Activated CD8-positive, alpha-beta memory T cell treated with anti-CD3 and anti-CD28 coated beads, Interleukin-2, amount 10 ng/mL, durations not matched to agents 7 days and 5 days (primary cell): ENCODE measurements around the gene OR2B3. TPM values are rescaled to one million over a fixed set of nuclear protein-coding genes. Genes with fewer than 3 reads are reported as not detected.

Source experiments
- ATAC-seq: fragments of 150-1000 bp; cut with Tn5 transposase; one replicate; pipeline ENCODE4 v1.10.0; 2021; ENCODE audit warnings: moderate library complexity
- CTCF ChIA-PET: fragments of 350-600 bp; sonication (Branson Sonifier 250); formaldehyde crosslinking; loops from one replicate; lab custom pipeline; 2021; ENCODE audit warnings: antibody characterized with exemption; lab: Charles Lee
- DNase-seq: peaks from one replicate; pipeline ENCODE4 v3.0.0-alpha.2; 2020
- H3K27ac Mint-ChIP-seq: one replicate; pipeline ENCODE4 v1.8.0; 2021; ENCODE audit warnings: mild to moderate bottlenecking, mixed read lengths
- H3K27me3 Mint-ChIP-seq: one replicate; pipeline ENCODE4 v1.8.0; 2021; ENCODE audit warnings: mixed read lengths
- H3K36me3 Mint-ChIP-seq: one replicate; pipeline ENCODE4 v1.8.0; 2021; ENCODE audit warnings: mild to moderate bottlenecking, mixed read lengths
- H3K4me1 Mint-ChIP-seq: one replicate; pipeline ENCODE4 v1.8.0; 2021; ENCODE audit warnings: mixed read lengths
- H3K4me3 Mint-ChIP-seq: one replicate; pipeline ENCODE4 v1.8.0; 2021; ENCODE audit warnings: mild to moderate bottlenecking, moderate library complexity, mixed read lengths
- H3K9me3 Mint-ChIP-seq: one replicate; pipeline ENCODE4 v1.8.0; 2022; ENCODE audit warnings: low read depth, mixed read lengths
- total RNA-seq, 2 experiments: library from RNA; stranded (reverse); gene quantifications; one replicate each; pipeline ENCODE4 v1.2.3, GENCODE V29; 2021

Gene OR2B3
- total RNA-seq, 2 experiments from 2014 or later, result not detected

DNA sequence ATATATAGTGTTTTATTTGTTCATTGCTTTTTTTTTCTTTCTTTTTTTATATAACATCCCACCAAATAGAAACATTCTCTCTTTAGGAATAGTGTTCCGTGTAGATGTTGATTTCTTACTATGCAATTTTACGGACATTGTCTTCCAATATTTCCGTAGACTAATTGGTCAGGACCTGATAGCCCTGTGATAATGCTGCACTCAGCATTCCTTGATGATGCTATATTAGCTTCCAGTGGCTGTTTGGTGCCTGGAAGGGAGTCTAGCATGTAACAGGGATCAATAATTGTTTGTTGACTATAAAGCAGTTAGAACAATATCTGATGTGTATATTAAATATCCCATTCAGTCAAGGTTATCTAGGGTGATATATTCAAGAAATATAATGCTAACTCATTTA, 35.4 kb downstream of the OR2B3 start:
- no peak for ATAC-seq
- H3K27me3 Mint-ChIP-seq, result peaks cover 33% of the 10 kb centered on the region
- H3K36me3 Mint-ChIP-seq, result no peaks in the 10 kb centered on the region
- H3K4me1 Mint-ChIP-seq, result no peaks in the 10 kb centered on the region
- no peak overlapping the region for H3K27ac Mint-ChIP-seq
- DNase-seq, result no peak
- H3K9me3 Mint-ChIP-seq, result no peaks in the 10 kb centered on the region
- CTCF ChIA-PET, result no interaction called here
- H3K4me3 Mint-ChIP-seq, result no peak overlapping the region

DNA sequence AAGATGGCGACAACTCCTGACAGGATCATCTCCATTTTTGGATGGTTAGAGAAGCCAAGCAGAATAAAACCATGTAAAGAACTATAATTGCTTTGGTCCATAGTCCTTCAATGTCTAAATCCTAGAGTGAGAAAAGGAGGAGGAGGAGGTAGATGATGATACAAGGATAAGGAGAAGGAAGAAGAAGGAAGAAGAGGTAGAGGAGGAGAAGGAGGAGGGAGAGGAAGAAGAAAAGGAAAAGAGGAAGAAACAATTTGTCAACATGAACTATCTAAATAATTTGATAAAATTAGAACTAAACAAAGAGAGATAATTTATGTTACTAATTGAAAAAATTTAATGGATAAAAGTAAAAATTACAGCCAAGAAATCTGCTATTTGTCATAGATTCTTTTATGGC, 42.0 kb downstream of the OR2B3 start, which contains the start of gene OR2W1:
Gene OR2W1, minus strand, starts transcription at position 101 of the 400 bp plus-strand sequence. Its CDS starts 0 bp downstream, at position 101.
- CTCF ChIA-PET, result no interaction called here
- ATAC-seq (no peak), DNase-seq (no peak)
- H3K4me1 Mint-ChIP-seq, result no peaks in the 10 kb centered on the region
- no peaks in the 10 kb centered on the region for H3K36me3 Mint-ChIP-seq
- H3K9me3 Mint-ChIP-seq, result peaks cover 3% of the 10 kb centered on the region
- no peak within 1 kb of the TSS for H3K27ac Mint-ChIP-seq
- H3K4me3 Mint-ChIP-seq, result no peak within 1 kb of the TSS
- peaks cover 47% of the 10 kb centered on the region for H3K27me3 Mint-ChIP-seq

Other genes with a start within 250 kb of the OR2B3 start
- 10 to 100 TPM; 52.5 to 62.9 TPM for gene TRIM27, start 163.3 kb downstream of the OR2B3 start, total RNA-seq
- under 1 TPM; 0.26 to 0.40 TPM for gene ZNF311, start 82.0 kb downstream of the OR2B3 start, total RNA-seq
- not detected for gene OR2W1, start 42.1 kb downstream of the OR2B3 start, total RNA-seq
- not detected for gene OR2J1, start 12.2 kb upstream of the OR2B3 start, total RNA-seq
- not detected for gene OR2J3, start 20.7 kb upstream of the OR2B3 start, total RNA-seq
- gene OR2J2, start 83.6 kb upstream of the OR2B3 start, total RNA-seq, result not detected
- gene OR14J1, start 214.4 kb upstream of the OR2B3 start, total RNA-seq, result not detected